Calu3 (cell line): ENCODE data around the gene ULBP1. TPM values are rescaled to one million over a fixed set of nuclear protein-coding genes. Genes with fewer than 3 reads are reported as not detected.
A peak's percentile ranks its signal among the peaks of the same experiment; 100 is the strongest.

Experiments used
- BruUV-seq: library from RNA; stranded (reverse); fragments of 400-500 nt; replicated peaks from 2 replicates; lab custom pipeline; 2021; lab: Mats Ljungman, UMichigan
- CTCF ChIA-PET: fragments of 300-600 bp; sonication (Branson Sonifier 250); formaldehyde crosslinking; loops from one replicate; lab custom pipeline; 2022; ENCODE audit warnings: antibody characterized with exemption; lab: Charles Lee
- DNase-seq: peaks from one replicate; pipeline ENCODE4 v3.0.0; 2022
- H3K27ac Mint-ChIP-seq: one replicate; pipeline ENCODE4 v1.8.0; 2022; ENCODE audit warnings: mixed read lengths; ENCODE audit not compliant: unreplicated experiment
- H3K27me3 Mint-ChIP-seq: one replicate; pipeline ENCODE4 v1.8.0; 2022; ENCODE audit warnings: mixed read lengths; ENCODE audit not compliant: unreplicated experiment
- H3K36me3 Mint-ChIP-seq: one replicate; pipeline ENCODE4 v1.8.0; 2022; ENCODE audit warnings: mild to moderate bottlenecking, moderate library complexity, mixed read lengths; ENCODE audit not compliant: insufficient read depth, unreplicated experiment
- H3K4me1 Mint-ChIP-seq: one replicate; pipeline ENCODE4 v1.8.0; 2022; ENCODE audit warnings: mild to moderate bottlenecking, low read depth, mixed read lengths; ENCODE audit not compliant: unreplicated experiment
- H3K4me3 Mint-ChIP-seq: one replicate; pipeline ENCODE4 v1.8.0; 2022; ENCODE audit warnings: mild to moderate bottlenecking, low read depth, moderate library complexity, mixed read lengths; ENCODE audit not compliant: unreplicated experiment
- H3K9me3 Mint-ChIP-seq: one replicate; pipeline ENCODE4 v1.8.0; 2022; ENCODE audit warnings: low read depth, mixed read lengths; ENCODE audit not compliant: unreplicated experiment
- CTCF ChIP-seq: fragments of 200-600 bp; IDR thresholded peaks from one replicate; pipeline ENCODE4 v1.8.0; 2022; ENCODE audit warnings: antibody characterized with exemption; ENCODE audit not compliant: unreplicated experiment
- intact Hi-C: fragments of 100-400 bp; cut with micrococcal nuclease; formaldehyde crosslinking; loops from one replicate; pipeline ENCODE4 v1.10.0; 2022; ENCODE audit not compliant: unreplicated experiment
- total RNA-seq: library from RNA; stranded (reverse); gene quantifications from 2 replicates; pipeline ENCODE4 v1.2.3, GENCODE V29; 2022

The ULBP1 gene
- total RNA-seq, 1 experiment from 2014 or later, result 2.5 TPM

GRCh38 chr6:149931501-149931900 is 32.2 kb upstream of the ULBP1 start:
- CTCF ChIA-PET, result no interaction called here
- TF ChIP-seq CTCF, result no peak
- Mint-ChIP-seq H3K27ac (no peak overlapping the region), H3K4me3 (no peak overlapping the region), H3K9me3 (no peaks in the 10 kb centered on the region), H3K4me1 (no peaks in the 10 kb centered on the region), H3K27me3 (peaks cover 87% of the 10 kb centered on the region), H3K36me3 (peaks cover 6% of the 10 kb centered on the region)
- intact Hi-C loops, result loop anchor here (10.0 kb wide), 1 partner anchor 463 kb away; no protein-coding TSS in a partner anchor
- no peak for DNase-seq
- BruUV-seq, result no TSS peak

GRCh38 chr6:149933036-149933435 is 30.7 kb upstream of the ULBP1 start:
- BruUV-seq, result no TSS peak
- Mint-ChIP-seq H3K9me3 (no peaks in the 10 kb centered on the region), H3K27ac (peak overlapping the region; percentile 8), H3K36me3 (peaks cover 6% of the 10 kb centered on the region), H3K27me3 (peaks cover 96% of the 10 kb centered on the region), H3K4me1 (no peaks in the 10 kb centered on the region), H3K4me3 (no peak overlapping the region)
- CTCF ChIA-PET, result no interaction called here
- no peak for TF ChIP-seq CTCF
- intact Hi-C loops, result loop anchor here (10.0 kb wide), 1 partner anchor 462 kb away; no protein-coding TSS in a partner anchor
- DNase-seq, result no peak

- H3K4me1 Mint-ChIP-seq, result no peaks in the 10 kb centered on the region
- intact Hi-C loops, result loop anchor here (10.0 kb wide), 1 partner anchor 461 kb away; no protein-coding TSS in a partner anchor
- no TSS peak for BruUV-seq
- TF ChIP-seq CTCF, result no peak
- H3K27ac Mint-ChIP-seq, result peak overlapping the region; percentile 8
- DNase-seq, result no peak
- peaks cover 96% of the 10 kb centered on the region for H3K27me3 Mint-ChIP-seq
- peaks cover 11% of the 10 kb centered on the region for H3K36me3 Mint-ChIP-seq
- no peaks in the 10 kb centered on the region for H3K9me3 Mint-ChIP-seq
- H3K4me3 Mint-ChIP-seq, result no peak overlapping the region
- CTCF ChIA-PET, result no interaction called here
Observed at GRCh38 chr6:149933461-149933860, 30.3 kb upstream of the ULBP1 start.

GRCh38 chr6:149934249-149935156 is 29.2 kb upstream of the ULBP1 start:
- intact Hi-C loops, result loop anchor here (2.0 to 10.0 kb wide), 2 partner anchors 82 to 460 kb away; no protein-coding TSS in a partner anchor
- no peaks in the 10 kb centered on the region for H3K9me3 Mint-ChIP-seq

More at GRCh38 chr6:149934249-149935156, 29.2 kb upstream of the ULBP1 start:
- no TSS peak for BruUV-seq
- H3K36me3 Mint-ChIP-seq, result peaks cover 21% of the 10 kb centered on the region
- no peak overlapping the region for H3K27ac Mint-ChIP-seq
- TF ChIP-seq CTCF, result no peak
- H3K27me3 Mint-ChIP-seq, result peaks cover 96% of the 10 kb centered on the region
- CTCF ChIA-PET, result no interaction called here
- peak; percentile 50 for DNase-seq
- peaks cover 9% of the 10 kb centered on the region for H3K4me1 Mint-ChIP-seq
- H3K4me3 Mint-ChIP-seq, result no peak overlapping the region
